K562 (cell line): ENCODE data around the gene RBFOX1. TPM values are rescaled to one million over a fixed set of nuclear protein-coding genes. Genes with fewer than 3 reads are reported as not detected.

Source experiments
- ATAC-seq: fragments of 200-7000 bp; cut with Tn5 transposase; 3 replicates; pipeline ENCODE4 v1.9.1; 2020; ENCODE audit warnings: moderate library complexity
- BruUV-seq: library from RNA; stranded (reverse); fragments of 400-500 nt; replicated peaks from 2 replicates; lab custom pipeline; 2021; lab: Mats Ljungman, UMichigan
- CTCF ChIA-PET: fragments of 300-600 bp; formaldehyde crosslinking; extraction: SDS; loops from one replicate; lab custom pipeline; 2021; ENCODE audit warnings: low intra/inter-chr PET ratio; lab: Yijun Ruan, JAX
- POLR2A ChIA-PET: fragments of 300-600, 350-650 bp; sonication (Branson Sonifier 250); formaldehyde crosslinking; extraction: SDS; loops from one replicate; lab custom pipeline; 2021; ENCODE audit warnings: antibody characterized with exemption, inconsistent platforms; lab: Yijun Ruan, JAX
- DNase-seq, 4 experiments: peaks; one replicate each; pipeline versions ENCODE4 v3.0.0 to v3.0.0-alpha.2; 2011 to 2018; ENCODE audit warnings: low spot score in 3 of 4, mixed read lengths in 3 of 4; ENCODE audit errors: extremely low read depth in 1 of 4
- FAIRE-seq: peaks from 2 replicates; lab custom pipeline; 2011; peaks lifted over from hg19 to GRCh38; lab: Jason Lieb, UNC
- H2AFZ ChIP-seq: 2 replicates; pipeline ENCODE4 v1.6.0; 2011; ENCODE audit warnings: low read depth, low read length, control low read depth, inconsistent platforms
- H3K27ac ChIP-seq: fragments of 200-600 bp; 3 replicates; pipeline ENCODE4 v1.8.0; 2011; ENCODE audit warnings: low read depth, mild to moderate bottlenecking, control low read depth, inconsistent platforms, low read length, moderate library complexity, mixed read lengths; ENCODE audit errors: extremely low read depth
- H3K27me3 ChIP-seq, 2 experiments: fragments of 300-600 bp in 1 of 2; 2 replicates in 1 of 2; 3 replicates in 1 of 2; pipeline versions ENCODE4 v1.6.0 to v1.8.0; 2011; ENCODE audit warnings: inconsistent platforms in 2 of 2, low read length in 2 of 2, mild to moderate bottlenecking in 1 of 2, mixed read lengths in 1 of 2, moderate library complexity in 1 of 2; ENCODE audit not compliant: control insufficient read depth in 2 of 2, insufficient read depth in 2 of 2
- H3K36me3 ChIP-seq: fragments of 300-600 bp; 3 replicates; pipeline ENCODE4 v1.8.0; 2011; ENCODE audit warnings: mild to moderate bottlenecking, low read length, inconsistent platforms; ENCODE audit not compliant: control insufficient read depth, insufficient read depth
- H3K4me1 ChIP-seq, 2 experiments: fragments of 200-600 bp in 1 of 2; replicated peaks in 1 of 2; 2 replicates in 1 of 2; 3 replicates in 1 of 2; pipeline versions ENCODE4 v1.5.1 to v1.8.0; 2011; ENCODE audit warnings: inconsistent platforms in 2 of 2, low read length in 2 of 2, mild to moderate bottlenecking in 1 of 2, mixed read lengths in 1 of 2, moderate library complexity in 1 of 2; ENCODE audit not compliant: control insufficient read depth in 2 of 2, insufficient read depth in 2 of 2
- H3K4me2 ChIP-seq: 2 replicates; pipeline ENCODE4 v1.6.1; 2011; ENCODE audit warnings: low read length, control low read depth, inconsistent platforms, mixed read lengths; ENCODE audit not compliant: insufficient read depth
- H3K4me3 ChIP-seq: fragments of 200-600 bp; sonication (generic), shearing (Covaris generic); 2 replicates; pipeline ENCODE4 v1.5.1; 2016; ENCODE audit warnings: control low read depth, inconsistent platforms
- H3K79me2 ChIP-seq: fragments of 200-600 bp; 3 replicates; pipeline ENCODE4 v1.8.0; 2011; ENCODE audit warnings: low read length, inconsistent platforms; ENCODE audit not compliant: control insufficient read depth, insufficient read depth
- H3K9ac ChIP-seq, 2 experiments: 2 replicates each; pipeline versions ENCODE4 v1.6.0 to v1.6.1; 2011; ENCODE audit warnings: low read depth in 2 of 2, low read length in 2 of 2, control low read depth in 1 of 2, inconsistent platforms in 1 of 2, mild to moderate bottlenecking in 1 of 2, mixed read lengths in 1 of 2; ENCODE audit not compliant: insufficient read depth in 1 of 2
- H3K9me1 ChIP-seq: one replicate; pipeline ENCODE4 v1.6.0; 2011; ENCODE audit warnings: inconsistent platforms, mild to moderate bottlenecking, low read length, moderate library complexity; ENCODE audit not compliant: control insufficient read depth, insufficient read depth
- H3K9me3 ChIP-seq: replicated peaks from 2 replicates; pipeline ENCODE4 v1.5.1; 2011; ENCODE audit warnings: low read depth, low read length, inconsistent platforms; ENCODE audit not compliant: control insufficient read depth, insufficient read depth
- H4K20me1 ChIP-seq: replicated peaks from 2 replicates; pipeline ENCODE4 v1.6.1; 2011; ENCODE audit warnings: low read length, inconsistent platforms, mixed read lengths; ENCODE audit not compliant: control insufficient read depth, insufficient read depth
- BHLHE40 ChIP-seq: IDR thresholded peaks from 2 replicates; pipeline ENCODE4 v1.6.1; 2011; ENCODE audit warnings: low read length, improper control_type of control experiment
- CHCHD3 ChIP-seq: fragments of 250-450 bp; sonication (Bioruptor Pico); IDR thresholded peaks from 2 replicates; pipeline ENCODE4 v2.1.2; 2022; ENCODE audit warnings: mild to moderate bottlenecking
- CREB5 ChIP-seq: fragments of 250-450 bp; sonication (Bioruptor Pico); IDR thresholded peaks from 2 replicates; pipeline ENCODE4 v1.5.0; 2020; ENCODE audit warnings: mild to moderate bottlenecking
- ETS1 ChIP-seq: conservative IDR thresholded peaks from 2 replicates; pipeline ENCODE4 v1.6.1; 2011; ENCODE audit warnings: low read depth, mild to moderate bottlenecking, low read length; ENCODE audit not compliant: control insufficient read depth
- FOSL1 ChIP-seq: fragments of 200-800 bp; sonication (Bioruptor generic); conservative IDR thresholded peaks from 2 replicates; pipeline ENCODE4 v1.6.1; 2016; ENCODE audit warnings: missing genetic modification characterization, missing compliant biosample characterization
- MAFG ChIP-seq: fragments of 450-650 bp; conservative IDR thresholded peaks from 2 replicates; pipeline ENCODE4 v1.6.1; 2016; ENCODE audit warnings: missing genetic modification characterization, missing compliant biosample characterization
- MEIS2 ChIP-seq: fragments of 450-650 bp; IDR thresholded peaks from 2 replicates; pipeline ENCODE4 v1.6.1; 2014; ENCODE audit warnings: mild to moderate bottlenecking; ENCODE audit not compliant: partially characterized antibody
- NFXL1 ChIP-seq: fragments of 450-650 bp; formaldehyde crosslinking; IDR thresholded peaks from 2 replicates; pipeline ENCODE4 v1.4.0; 2021; ENCODE audit warnings: mild to moderate bottlenecking
- RBM15 ChIP-seq: fragments of 200-400 bp; formaldehyde crosslinking; IDR thresholded peaks from 2 replicates; pipeline ENCODE4 v1.6.1; 2018; ENCODE audit warnings: mild to moderate bottlenecking, low read length, moderate library complexity; ENCODE audit not compliant: insufficient read depth
- RBM39 ChIP-seq: fragments of 200-400 bp; formaldehyde crosslinking; optimal IDR thresholded peaks from 2 replicates; pipeline ENCODE3; 2018; ENCODE audit warnings: low read depth, low read length
- RFX1 ChIP-seq: fragments of 450-650 bp; IDR thresholded peaks from 2 replicates; pipeline ENCODE4 v1.6.1; 2016; ENCODE audit warnings: mild to moderate bottlenecking, moderate library complexity
- ZNF232 ChIP-seq: sonication (generic); formaldehyde crosslinking; IDR thresholded peaks from 2 replicates; pipeline ENCODE4 v1.8.0; 2022; ENCODE audit warnings: mild to moderate bottlenecking, missing genetic modification reagents
- ZNF695 ChIP-seq: fragments of 450-650 bp; formaldehyde crosslinking; IDR thresholded peaks from 2 replicates; pipeline ENCODE4 v1.4.0; 2020; ENCODE audit warnings: mild to moderate bottlenecking, moderate library complexity
- ZNF79 ChIP-seq: fragments of 250-450 bp; sonication (Bioruptor Pico); IDR thresholded peaks from 2 replicates; pipeline ENCODE4 v1.4.0; 2020; ENCODE audit warnings: low read depth, mild to moderate bottlenecking, moderate library complexity
- WGBS: fragments of 100-300 bp; shearing (Covaris generic); methylation state at CpG from one replicate; pipeline ENCODE4 v1.1.6; 2016; ENCODE audit warnings: low coverage, mixed read lengths; ENCODE audit not compliant: insufficient coverage; ENCODE audit errors: missing lambda C conversion rate; 5-methylcytosine and 5-hydroxymethylcytosine counted together
- in situ Hi-C: fragments of 300-500 bp; cut with MboI; formaldehyde crosslinking; loops from 4 replicates; pipeline ENCODE4 v1.15.0; 2018; ENCODE audit warnings: inconsistent platforms, mixed read lengths
- intact Hi-C: fragments of 100-400 bp; cut with micrococcal nuclease; formaldehyde crosslinking; loops from 2 replicates; pipeline ENCODE4 v1.14.2; 2022
- polyA plus RNA-seq, 8 experiments: library from polyadenylated mRNA; depleted of rRNA in 4 of 8; stranded (reverse) in 5 of 8; unstranded in 3 of 8; fragments of >200 nt; fragmentation: Nextera tagmentation in 2 of 8; fragmentation: Illumina TruSeq in 1 of 8; extraction: Ambion mirVana in 2 of 8; extraction: Trizol in 1 of 8; gene quantifications; 2 replicates each; pipeline versions ENCODE4 v1.2.1 to v1.2.3, GENCODE V29; 2011 to 2014; ENCODE audit warnings: inconsistent platforms in 1 of 8, missing spikeins in 1 of 8
- total RNA-seq, 7 experiments: library from RNA; depleted of rRNA in 6 of 7; stranded (reverse); fragments of >200 nt in 6 of 7; fragmentation: Illumina TruSeq in 2 of 7; extraction: Trizol in 2 of 7; gene quantifications; 2 replicates each; pipeline versions ENCODE4 v1.2.1 to v1.2.3, GENCODE V29; 2011 to 2021; ENCODE audit warnings: low replicate concordance in 1 of 7

Gene RBFOX1
- total and polyA plus RNA-seq, 9 of the 15 experiments (the other 6 are each of a cell fraction or from before 2014, with no cell fraction given) = 0.03 TPM; not detected in 8

GRCh38 chr16:7303052-7303610 lies 29.5 kb upstream of the RBFOX1 start:
- Histone ChIP-seq H3K4me2 (no peak overlapping the region), H3K4me3 (no peak overlapping the region), H3K9ac (no peak overlapping the region), H4K20me1 (no peaks in the 10 kb centered on the region), H3K36me3 (no peaks in the 10 kb centered on the region), H3K27ac (no peak overlapping the region), H3K4me1 (no peaks in the 10 kb centered on the region), H2AFZ (no peak overlapping the region), H3K79me2 (no peaks in the 10 kb centered on the region), H3K9me3 (no peaks in the 10 kb centered on the region), H3K9me1 (no peaks in the 10 kb centered on the region), H3K27me3 (peaks cover 5 to 13% of the 10 kb centered on the region in 2 experiments; a peak in 4 of 5 replicates)
- ATAC-seq (no peak), DNase-seq (no peak), FAIRE-seq (no peak)
- in situ Hi-C loops = no loop called here
- WGBS = under 1% methylated on average over 33 of the region's 34 CpGs
- no TSS peak for BruUV-seq
- no peak for TF ChIP-seq ZNF232 (CRISPR knock-in tag)
- intact Hi-C loops = no loop called here
- POLR2A ChIA-PET = interaction anchor here (1.5 kb wide), 1 partner anchor 19 kb away, joined by 3 read pairs; no protein-coding TSS in a partner anchor
- CTCF ChIA-PET = no interaction called here

- Histone ChIP-seq H3K9me3 (no peaks in the 10 kb centered on the region), H3K9ac (no peak overlapping the region), H3K4me2 (no peak overlapping the region), H3K79me2 (no peaks in the 10 kb centered on the region), H4K20me1 (no peaks in the 10 kb centered on the region), H3K36me3 (no peaks in the 10 kb centered on the region), H3K4me3 (no peak overlapping the region), H3K9me1 (no peaks in the 10 kb centered on the region), H3K4me1 (no peaks in the 10 kb centered on the region), H2AFZ (no peak overlapping the region), H3K27ac (no peak overlapping the region), H3K27me3 (peaks cover 5 to 10% of the 10 kb centered on the region in 2 experiments; a peak in 4 of 5 replicates)
- FAIRE-seq (no peak), DNase-seq (no peak), ATAC-seq (no peak)
- intact Hi-C loops (no loop called here), in situ Hi-C loops (no loop called here)
- POLR2A ChIA-PET = interaction anchor here (1.5 kb wide), 1 partner anchor 18 kb away, joined by 3 read pairs; no protein-coding TSS in a partner anchor
- 0% methylated on average over 3 of the region's 20 CpGs for WGBS
- CTCF ChIA-PET = no interaction called here
- BruUV-seq = no TSS peak
- TF ChIP-seq FOSL1 (tag) = no peak
- TF ChIP-seq RBM15 = no peak
- no peak for TF ChIP-seq CHCHD3 (CRISPR knock-in tag)
- TF ChIP-seq RFX1 = no peak
- TF ChIP-seq ZNF79 = no peak
- no peak for TF ChIP-seq CREB5
- no peak for TF ChIP-seq BHLHE40
- TF ChIP-seq RBM39 = no peak
- no peak for TF ChIP-seq ETS1
- TF ChIP-seq MEIS2 = no peak
- no peak for TF ChIP-seq NFXL1 (CRISPR knock-in tag)
- no peak for TF ChIP-seq MAFG
- no peak for TF ChIP-seq ZNF695 (CRISPR knock-in tag)
Observed at GRCh38 chr16:7303660-7304200, 28.9 kb upstream of the RBFOX1 start.
